Keratinocyte (primary cell): ENCODE measurements around the gene CNTRL. TPM values are rescaled to one million over a fixed set of nuclear protein-coding genes. Genes with fewer than 3 reads are reported as not detected.

Source experiments
- DNase-seq: peaks from one replicate; pipeline ENCODE4 v3.0.0-alpha.2; 2011; ENCODE audit warnings: low read depth, missing footprints, low spot score
- FAIRE-seq: peaks from 2 replicates; lab custom pipeline; 2011; peaks lifted over from hg19 to GRCh38; lab: Jason Lieb, UNC
- H2AFZ ChIP-seq: 2 replicates; pipeline ENCODE4 v1.6.0; 2012; ENCODE audit warnings: low read length, control low read depth, inconsistent platforms; ENCODE audit not compliant: control insufficient read depth
- H3K27ac ChIP-seq: 2 replicates; pipeline ENCODE4 v1.5.1; 2011; ENCODE audit warnings: low read length; ENCODE audit not compliant: control insufficient read depth, insufficient read depth
- H3K27me3 ChIP-seq: 3 replicates; pipeline ENCODE4 v1.6.0; 2011; ENCODE audit warnings: low read length; ENCODE audit not compliant: control insufficient read depth, insufficient read depth; ENCODE audit errors: extremely low read depth
- H3K36me3 ChIP-seq, 2 experiments: 2 replicates in 1 of 2; 3 replicates in 1 of 2; pipeline ENCODE4 v1.5.1; 2011; ENCODE audit warnings: low read length in 2 of 2, mild to moderate bottlenecking in 1 of 2; ENCODE audit not compliant: control insufficient read depth in 2 of 2, insufficient read depth in 2 of 2; ENCODE audit errors: extremely low read depth in 1 of 2
- H3K4me1 ChIP-seq: 3 replicates; pipeline ENCODE4 v1.5.1; 2011; ENCODE audit warnings: low read length; ENCODE audit not compliant: control insufficient read depth, insufficient read depth; ENCODE audit errors: extremely low read depth
- H3K4me2 ChIP-seq: 3 replicates; pipeline ENCODE4 v1.6.0; 2011; ENCODE audit warnings: low read depth, low read length; ENCODE audit not compliant: control insufficient read depth, insufficient read depth; ENCODE audit errors: extremely low read depth
- H3K4me3 ChIP-seq, 3 experiments: fragments of 200-600 bp in 1 of 3; sonication (generic) in 1 of 3; 2 replicates in 2 of 3; 3 replicates in 1 of 3; pipeline ENCODE4 v1.5.1; 2011 to 2016; ENCODE audit warnings: low read length in 3 of 3, mild to moderate bottlenecking in 3 of 3, control low read depth in 2 of 3, inconsistent platforms in 1 of 3, low read depth in 1 of 3, mixed read lengths in 1 of 3, mixed run types in 1 of 3, moderate library complexity in 1 of 3; ENCODE audit not compliant: control insufficient read depth in 2 of 3, insufficient read depth in 2 of 3; ENCODE audit errors: extremely low read depth in 1 of 3
- H3K79me2 ChIP-seq: 2 replicates; pipeline ENCODE4 v1.6.0; 2012; ENCODE audit warnings: low read length; ENCODE audit not compliant: control insufficient read depth, insufficient read depth
- H3K9ac ChIP-seq: 3 replicates; pipeline ENCODE4 v1.6.0; 2011; ENCODE audit warnings: low read length; ENCODE audit not compliant: control insufficient read depth, insufficient read depth; ENCODE audit errors: extremely low read depth
- H3K9me1 ChIP-seq: 3 replicates; pipeline ENCODE4 v1.6.0; 2011; ENCODE audit warnings: low read length; ENCODE audit not compliant: control insufficient read depth, insufficient read depth; ENCODE audit errors: extremely low read depth
- H3K9me3 ChIP-seq: 2 replicates; pipeline ENCODE4 v1.5.1; 2012; ENCODE audit warnings: low read depth, low read length; ENCODE audit not compliant: control insufficient read depth
- H4K20me1 ChIP-seq: 3 replicates; pipeline ENCODE4 v1.6.0; 2011; ENCODE audit warnings: low read length; ENCODE audit not compliant: control insufficient read depth, insufficient read depth; ENCODE audit errors: extremely low read depth
- CTCF ChIP-seq, 3 experiments: IDR thresholded peaks in 1 of 3; conservative IDR thresholded peaks in 1 of 3; optimal IDR thresholded peaks in 1 of 3; 2 replicates in 2 of 3; 3 replicates in 1 of 3; pipeline versions ENCODE3 to v1.5.1; 2011; ENCODE audit warnings: low read length in 3 of 3, mild to moderate bottlenecking in 3 of 3, moderate library complexity in 2 of 3, control low read depth in 1 of 3, inconsistent platforms in 1 of 3; ENCODE audit not compliant: insufficient read depth in 2 of 3; ENCODE audit errors: extremely low read depth in 1 of 3
- EZH2 ChIP-seq: IDR thresholded peaks from one replicate; pipeline ENCODE4 v1.6.1; 2012; ENCODE audit warnings: inconsistent platforms, mild to moderate bottlenecking, low read length, moderate library complexity
- dilution Hi-C: fragments of 300-500 bp; cut with MboI; formaldehyde crosslinking; loops from one replicate; pipeline ENCODE4 v1.7.0; 2020; ENCODE audit warnings: low sequenced_read_pairs; ENCODE audit not compliant: extremely low pct_ligation_motif_present
- polyA plus RNA-seq, 5 experiments: library from polyadenylated mRNA; depleted of rRNA in 3 of 5; stranded (reverse) in 3 of 5; stranded (forward) in 1 of 5; unstranded in 1 of 5; fragments of >200 nt; gene quantifications; 1 replicate in 1 of 5; 2 replicates in 3 of 5; 3 replicates in 1 of 5; pipeline versions ENCODE4 v1.2.1 to v1.2.3, GENCODE V29; 2011 to 2012; ENCODE audit warnings: missing spikeins in 2 of 5, low read depth in 1 of 5, low replicate concordance in 1 of 5

Gene CNTRL
- polyA plus RNA-seq, 1 donor (not counting 4 experiments of a cell fraction or from before 2014, with no cell fraction given) = 5.3 TPM

- no peak overlapping the region for H3K4me3 ChIP-seq
- H3K4me2 ChIP-seq = no peak overlapping the region
- H3K9ac ChIP-seq = no peak overlapping the region
- no peaks in the 10 kb centered on the region for H3K9me3 ChIP-seq
- no peaks in the 10 kb centered on the region for H4K20me1 ChIP-seq
- H2AFZ ChIP-seq = no peak overlapping the region
- H3K27me3 ChIP-seq = no peaks in the 10 kb centered on the region
- TF ChIP-seq EZH2 (no peak), CTCF (optimal IDR thresholded peaks at IDR 0.05 in 1 of 3, IDR thresholded peaks at IDR 0.05 in 1 of 3, conservative IDR thresholded peaks at IDR 0.05 in 1 of 3; ENCODE audit: extremely low read depth in 1 of 3, insufficient read depth in 2 of 3, low read length in 3 of 3) (no peak)
- no peaks in the 10 kb centered on the region for H3K9me1 ChIP-seq
- peaks cover under 1% of the 10 kb centered on the region for H3K79me2 ChIP-seq
- dilution Hi-C loops = no loop called here
- H3K4me1 ChIP-seq = peaks cover under 1% of the 10 kb centered on the region
- no peaks in the 10 kb centered on the region for H3K36me3 ChIP-seq
- DNase-seq = no peak
- FAIRE-seq = no peak
- H3K27ac ChIP-seq = no peak overlapping the region
Measured at GRCh38 chr9:121207371-121207940, 132.7 kb downstream of the CNTRL start.

DNA sequence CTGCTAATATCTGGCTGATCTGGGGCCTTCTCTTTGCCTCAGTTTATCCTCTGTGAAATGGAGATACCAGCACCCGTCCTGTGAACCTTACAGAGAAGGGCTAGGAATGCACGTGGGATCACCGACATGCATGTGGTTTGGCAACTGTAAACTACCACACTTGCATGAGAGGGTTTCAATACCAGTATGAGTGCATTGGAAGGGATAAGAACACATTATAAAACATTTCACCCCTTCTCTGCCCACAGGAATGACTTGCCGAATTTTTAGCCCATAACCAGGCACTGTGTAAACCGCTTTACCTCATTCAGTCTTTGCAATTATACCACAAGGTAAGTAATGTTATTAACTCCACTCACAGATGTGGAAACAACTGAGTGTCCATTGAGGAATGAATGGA is 135.8 kb downstream of the CNTRL start:
- Histone ChIP-seq H3K9me3 (no peaks in the 10 kb centered on the region), H2AFZ (no peak overlapping the region), H4K20me1 (no peaks in the 10 kb centered on the region), H3K9me1 (no peaks in the 10 kb centered on the region), H3K36me3 (no peaks in the 10 kb centered on the region), H3K79me2 (no peaks in the 10 kb centered on the region), H3K9ac (no peak overlapping the region), H3K27me3 (no peaks in the 10 kb centered on the region), H3K27ac (no peak overlapping the region), H3K4me2 (no peak overlapping the region), H3K4me1 (peaks cover 9% of the 10 kb centered on the region), H3K4me3 (no peak overlapping the region)
- DNase-seq (no peak), FAIRE-seq (no peak)
- dilution Hi-C loops = no loop called here
- TF ChIP-seq CTCF (optimal IDR thresholded peaks at IDR 0.05 in 1 of 3, IDR thresholded peaks at IDR 0.05 in 1 of 3, conservative IDR thresholded peaks at IDR 0.05 in 1 of 3; ENCODE audit: extremely low read depth in 1 of 3, insufficient read depth in 2 of 3, low read length in 3 of 3) (no peak), EZH2 (no peak)
